ENCODE measurements around the gene PCSK2. TPM values are rescaled to one million over a fixed set of nuclear protein-coding genes. Genes with fewer than 3 reads are reported as not detected.

PCSK2 gene
- total RNA-seq, 1 experiment from 2014 or later = 245 TPM

GRCh38 chr20:17395729-17396128, 168.9 kb downstream of the PCSK2 start:
- Histone ChIP-seq H3K4me1 (ENCODE audit: insufficient read depth, low read length, poor library complexity, severe bottlenecking) (peaks cover 15% of the 10 kb centered on the region), H3K27ac (ENCODE audit: low read depth, low read length, poor library complexity, severe bottlenecking) (no peak overlapping the region), H3K27me3 (replicated peaks; ENCODE audit: insufficient read depth, low read depth, low read length, poor library complexity) (no peaks in the 10 kb centered on the region), H3K36me3 (ENCODE audit: insufficient read depth, low read length, poor library complexity, severe bottlenecking) (peaks cover 3% of the 10 kb centered on the region), H3K4me3 (ENCODE audit: low read depth, low read length, poor library complexity, severe bottlenecking) (no peak overlapping the region), H3K9me3 (ENCODE audit: low read depth, low read length, poor library complexity, severe bottlenecking) (no peaks in the 10 kb centered on the region)
- TF ChIP-seq EZH2 (IDR thresholded peaks at IDR 0.05; ENCODE audit: borderline replicate concordance, low read depth, low read length, poor library complexity, severe bottlenecking) = no peak
- TF ChIP-seq, protein P1, sequence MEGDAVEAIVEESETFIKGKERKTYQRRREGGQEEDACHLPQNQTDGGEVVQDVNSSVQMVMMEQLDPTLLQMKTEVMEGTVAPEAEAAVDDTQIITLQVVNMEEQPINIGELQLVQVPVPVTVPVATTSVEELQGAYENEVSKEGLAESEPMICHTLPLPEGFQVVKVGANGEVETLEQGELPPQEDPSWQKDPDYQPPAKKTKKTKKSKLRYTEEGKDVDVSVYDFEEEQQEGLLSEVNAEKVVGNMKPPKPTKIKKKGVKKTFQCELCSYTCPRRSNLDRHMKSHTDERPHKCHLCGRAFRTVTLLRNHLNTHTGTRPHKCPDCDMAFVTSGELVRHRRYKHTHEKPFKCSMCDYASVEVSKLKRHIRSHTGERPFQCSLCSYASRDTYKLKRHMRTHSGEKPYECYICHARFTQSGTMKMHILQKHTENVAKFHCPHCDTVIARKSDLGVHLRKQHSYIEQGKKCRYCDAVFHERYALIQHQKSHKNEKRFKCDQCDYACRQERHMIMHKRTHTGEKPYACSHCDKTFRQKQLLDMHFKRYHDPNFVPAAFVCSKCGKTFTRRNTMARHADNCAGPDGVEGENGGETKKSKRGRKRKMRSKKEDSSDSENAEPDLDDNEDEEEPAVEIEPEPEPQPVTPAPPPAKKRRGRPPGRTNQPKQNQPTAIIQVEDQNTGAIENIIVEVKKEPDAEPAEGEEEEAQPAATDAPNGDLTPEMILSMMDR (conservative IDR thresholded peaks at IDR 0.05; ENCODE audit: low read depth, low read length) = no peak
- POLR2A ChIA-PET (ENCODE audit: low non-redundant PET) = no interaction called here
- no peak for DNase-seq (ENCODE audit: low spot score)
- no TSS peak for BruUV-seq (replicated peaks)
- CTCF ChIA-PET = no interaction called here
- intact Hi-C loops (cut with micrococcal nuclease; ENCODE audit: unreplicated experiment) = no loop called here

GRCh38 chr20:17399303-17399985, 172.6 kb downstream of the PCSK2 start:
- no peak overlapping the region for H3K4me3 ChIP-seq (ENCODE audit: low read depth, low read length, poor library complexity, severe bottlenecking)
- H3K27ac ChIP-seq (ENCODE audit: low read depth, low read length, poor library complexity, severe bottlenecking) = no peak overlapping the region
- H3K9me3 ChIP-seq (ENCODE audit: low read depth, low read length, poor library complexity, severe bottlenecking) = no peaks in the 10 kb centered on the region
- intact Hi-C loops (cut with micrococcal nuclease; ENCODE audit: unreplicated experiment) = no loop called here
- DNase-seq (ENCODE audit: low spot score) = no peak
- TF ChIP-seq, protein P1 (conservative IDR thresholded peaks at IDR 0.05; ENCODE audit: low read depth, low read length) = no peak
- no peak for TF ChIP-seq EZH2 (IDR thresholded peaks at IDR 0.05; ENCODE audit: borderline replicate concordance, low read depth, low read length, poor library complexity, severe bottlenecking)
- peaks cover 6% of the 10 kb centered on the region for H3K4me1 ChIP-seq (ENCODE audit: insufficient read depth, low read length, poor library complexity, severe bottlenecking)
- no TSS peak for BruUV-seq (replicated peaks)
- CTCF ChIA-PET = no interaction called here
- peaks cover 15% of the 10 kb centered on the region for H3K36me3 ChIP-seq (ENCODE audit: insufficient read depth, low read length, poor library complexity, severe bottlenecking)
- H3K27me3 ChIP-seq (replicated peaks; ENCODE audit: insufficient read depth, low read depth, low read length, poor library complexity) = no peaks in the 10 kb centered on the region
- POLR2A ChIA-PET (ENCODE audit: low non-redundant PET) = no interaction called here

- no peak overlapping the region for H3K4me3 ChIP-seq (ENCODE audit: low read depth, low read length, poor library complexity, severe bottlenecking)
- intact Hi-C loops (cut with micrococcal nuclease; ENCODE audit: unreplicated experiment) = no loop called here
- TF ChIP-seq EZH2 (IDR thresholded peaks at IDR 0.05; ENCODE audit: borderline replicate concordance, low read depth, low read length, poor library complexity, severe bottlenecking) = no peak
- TF ChIP-seq, protein P1 (conservative IDR thresholded peaks at IDR 0.05; ENCODE audit: low read depth, low read length) = no peak
- H3K27ac ChIP-seq (ENCODE audit: low read depth, low read length, poor library complexity, severe bottlenecking) = no peak overlapping the region
- CTCF ChIA-PET = no interaction called here
- POLR2A ChIA-PET (ENCODE audit: low non-redundant PET) = no interaction called here
- H3K4me1 ChIP-seq (ENCODE audit: insufficient read depth, low read length, poor library complexity, severe bottlenecking) = no peaks in the 10 kb centered on the region
- DNase-seq (ENCODE audit: low spot score) = no peak
- BruUV-seq (replicated peaks) = no TSS peak
- H3K27me3 ChIP-seq (replicated peaks; ENCODE audit: insufficient read depth, low read depth, low read length, poor library complexity) = no peaks in the 10 kb centered on the region
- no peaks in the 10 kb centered on the region for H3K9me3 ChIP-seq (ENCODE audit: low read depth, low read length, poor library complexity, severe bottlenecking)
- peaks cover 12% of the 10 kb centered on the region for H3K36me3 ChIP-seq (ENCODE audit: insufficient read depth, low read length, poor library complexity, severe bottlenecking)
Observed at GRCh38 chr20:17403461-17403860, 176.6 kb downstream of the PCSK2 start.

All from A673 (cell line).